Vagina (tissue), 2 donors: ENCODE measurements around the gene DLL1. TPM values are rescaled to one million over a fixed set of nuclear protein-coding genes. Genes with fewer than 3 reads are reported as not detected.

Source experiments
- DNase-seq, 2 donors: peaks; one replicate each; pipeline ENCODE4 v3.0.0-alpha.2; 2017; ENCODE audit errors: extremely low spot score in 2 of 2
- H3K27ac ChIP-seq: fragments of 200-600 bp; sonication (generic); one replicate; pipeline ENCODE4 v1.5.1; 2019
- H3K27me3 ChIP-seq: fragments of 200-600 bp; sonication (generic); one replicate; pipeline ENCODE4 v1.5.1; 2019
- H3K36me3 ChIP-seq, 2 donors: fragments of 200-600 bp; sonication (generic); one replicate each; pipeline ENCODE4 v1.5.1; 2017 to 2019
- H3K4me1 ChIP-seq: fragments of 200-600 bp; sonication (generic); one replicate; pipeline ENCODE4 v1.5.1; 2019
- H3K4me3 ChIP-seq, 2 donors: fragments of 200-600 bp; sonication (generic); 1 replicate in 1 of 2; 2 replicates in 1 of 2; pipeline ENCODE4 v1.5.1; 2016 to 2019
- H3K9me3 ChIP-seq: fragments of 200-600 bp; sonication (generic); one replicate; pipeline ENCODE4 v1.5.1; 2019
- CTCF ChIP-seq, 3 experiments: fragments of 450-650 bp in 2 of 3; fragments of 200-600 bp in 1 of 3; sonication (generic) in 1 of 3; IDR thresholded peaks; one replicate each; pipeline ENCODE4 v1.5.1; 2017 to 2019; ENCODE audit warnings: antibody characterized with exemption in 3 of 3, mild to moderate bottlenecking in 2 of 3, moderate library complexity in 2 of 3
- POLR2A ChIP-seq, 2 donors: fragments of 450-650 bp; IDR thresholded peaks; one replicate each; pipeline ENCODE4 v1.6.1; 2017; ENCODE audit warnings: antibody characterized with exemption in 2 of 2, mild to moderate bottlenecking in 2 of 2, moderate library complexity in 2 of 2
- POLR2AphosphoS5 ChIP-seq, 2 donors: sonication (generic); formaldehyde crosslinking; IDR thresholded peaks; one replicate each; pipeline ENCODE4 v1.9.0; 2017; ENCODE audit warnings: antibody characterized with exemption in 2 of 2, mild to moderate bottlenecking in 2 of 2, low read depth in 1 of 2; ENCODE audit not compliant: insufficient read depth in 1 of 2
- intact Hi-C: fragments of 100-400 bp; cut with DNase I; formaldehyde crosslinking; loops from one replicate; pipeline ENCODE4 v1.15.1; 2023
- total RNA-seq: library from RNA; depleted of rRNA; stranded (reverse); fragments of >200 nt; gene quantifications from one replicate; pipeline ENCODE4 v1.2.3, GENCODE V29; 2016

DLL1 gene
- total RNA-seq, 1 donor from 2014 or later: 43.5 TPM

DNA sequence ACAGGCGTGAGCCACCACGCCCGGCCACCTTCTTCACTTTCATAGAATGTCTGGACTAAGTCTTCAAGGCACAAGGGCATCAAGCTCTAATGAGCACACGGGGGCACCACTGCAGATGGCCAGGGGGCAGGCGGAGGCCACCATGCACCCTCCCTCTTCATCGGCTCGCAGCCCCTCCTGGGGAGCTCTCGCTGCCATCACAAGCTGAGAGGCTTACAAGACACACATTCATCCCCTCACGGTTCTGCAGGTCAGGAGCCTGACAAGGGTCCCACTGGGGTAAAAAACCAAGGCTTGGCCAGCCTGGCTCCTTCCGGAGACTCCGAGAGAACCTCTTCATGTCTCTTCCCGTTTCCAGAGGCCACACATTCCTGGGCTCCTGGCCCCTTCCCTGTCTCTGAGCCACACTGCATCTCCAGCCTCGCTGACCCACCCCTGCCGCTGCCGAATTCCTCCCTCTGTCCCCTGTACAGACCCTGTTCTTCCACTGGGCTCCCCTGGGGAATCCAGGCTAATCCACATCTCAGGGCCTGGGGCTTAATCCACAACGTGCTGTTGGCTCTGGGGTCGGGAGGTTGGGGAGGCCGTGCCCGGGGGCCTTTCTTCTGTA is 19.8 kb downstream of the DLL1 start:
- TF ChIP-seq POLR2AphosphoS5 (IDR thresholded peaks at IDR 0.05; ENCODE audit: insufficient read depth in 1 of 2, low read depth in 1 of 2): no peak
- TF ChIP-seq POLR2A (IDR thresholded peaks at IDR 0.05): no peak
- no peak for TF ChIP-seq CTCF (IDR thresholded peaks at IDR 0.05)
- Histone ChIP-seq H3K4me1 (peaks cover 21% of the 10 kb centered on the region), H3K4me3 (no peak overlapping the region), H3K27me3 (no peaks in the 10 kb centered on the region), H3K9me3 (no peaks in the 10 kb centered on the region), H3K27ac (no peak overlapping the region), H3K36me3 (no peaks in the 10 kb centered on the region)
- intact Hi-C loops: no loop called here
- DNase-seq: no peak

- no peak for DNase-seq
- Histone ChIP-seq H3K9me3 (no peaks in the 10 kb centered on the region), H3K4me1 (peaks cover 10% of the 10 kb centered on the region), H3K36me3 (no peaks in the 10 kb centered on the region), H3K27me3 (no peaks in the 10 kb centered on the region), H3K4me3 (no peak overlapping the region), H3K27ac (peak overlapping the region; percentile 36)
- intact Hi-C loops: no loop called here
- TF ChIP-seq POLR2A (IDR thresholded peaks at IDR 0.05): no peak
- no peak for TF ChIP-seq CTCF (IDR thresholded peaks at IDR 0.05)
- TF ChIP-seq POLR2AphosphoS5 (IDR thresholded peaks at IDR 0.05; ENCODE audit: insufficient read depth in 1 of 2, low read depth in 1 of 2): no peak
Observed at GRCh38 chr6:170269846-170270541, 20.9 kb downstream of the DLL1 start.

DNA sequence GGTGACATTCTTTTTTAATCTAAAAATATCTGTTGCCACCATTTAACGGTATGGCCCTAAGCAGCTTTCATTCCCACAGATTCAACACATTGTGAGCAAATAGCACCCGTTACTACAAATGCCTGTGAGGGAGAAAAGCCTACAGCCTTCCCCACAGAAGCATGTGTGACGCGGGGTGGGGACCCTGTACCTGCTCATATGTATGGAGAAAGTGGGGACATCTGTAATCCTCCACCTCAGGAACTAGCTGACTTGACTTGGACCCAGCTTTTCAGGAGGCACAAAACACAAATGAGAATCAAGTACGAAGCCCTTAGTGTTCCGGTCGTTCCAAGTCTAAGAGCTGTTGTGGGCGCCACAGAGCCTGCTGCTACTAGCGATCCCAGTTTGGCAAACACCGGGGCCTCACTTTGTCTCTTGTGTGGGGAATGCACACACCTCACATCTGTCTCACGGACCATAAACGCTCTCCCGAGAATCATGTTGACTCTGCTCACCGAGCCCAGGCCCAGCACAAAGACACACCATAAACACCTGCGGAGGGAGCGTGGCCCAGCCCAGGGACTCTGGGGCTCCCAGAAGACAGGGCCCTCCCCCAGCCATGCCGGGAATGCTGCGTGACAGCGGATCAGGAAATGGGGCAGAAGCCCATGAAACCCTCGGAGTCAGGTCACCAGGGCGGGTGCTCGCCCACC is 21.6 kb downstream of the DLL1 start:
- H3K4me3 ChIP-seq: no peak overlapping the region
- peaks cover 6% of the 10 kb centered on the region for H3K4me1 ChIP-seq

GRCh38 chr6:170268216-170269129 is 22.4 kb downstream of the DLL1 start:
- no peak overlapping the region for H3K4me3 ChIP-seq
- TF ChIP-seq CTCF (IDR thresholded peaks at IDR 0.05) (no peak), POLR2AphosphoS5 (IDR thresholded peaks at IDR 0.05; ENCODE audit: insufficient read depth in 1 of 2, low read depth in 1 of 2) (no peak), POLR2A (IDR thresholded peaks at IDR 0.05) (no peak)
- no peaks in the 10 kb centered on the region for H3K36me3 ChIP-seq
- intact Hi-C loops: no loop called here
- H3K27me3 ChIP-seq: no peaks in the 10 kb centered on the region
- DNase-seq: no peak
- H3K4me1 ChIP-seq: peaks cover 6% of the 10 kb centered on the region
- H3K27ac ChIP-seq: no peak overlapping the region
- no peaks in the 10 kb centered on the region for H3K9me3 ChIP-seq

More for the DNA sequence above, 21.6 kb downstream of the DLL1 start:
- no peaks in the 10 kb centered on the region for H3K36me3 ChIP-seq
- no peak for TF ChIP-seq CTCF (IDR thresholded peaks at IDR 0.05)
- TF ChIP-seq POLR2A (IDR thresholded peaks at IDR 0.05): no peak
- no peak for TF ChIP-seq POLR2AphosphoS5 (IDR thresholded peaks at IDR 0.05; ENCODE audit: insufficient read depth in 1 of 2, low read depth in 1 of 2)
- no peaks in the 10 kb centered on the region for H3K9me3 ChIP-seq
- intact Hi-C loops: no loop called here
- DNase-seq: no peak
- no peaks in the 10 kb centered on the region for H3K27me3 ChIP-seq
- peak overlapping the region; percentile 36 for H3K27ac ChIP-seq
